NCI-H2227 (cell line): Measurements from ENCODE around the gene MFSD6.
A peak's percentile ranks its signal among the peaks of the same experiment; 100 is the strongest.
"Not testable (repeated sequence)": the region's sequence is repeated elsewhere in the genome, so short reads cannot be mapped to it uniquely, and the experiment has no call there.

Experiments used
- DNase-seq: peaks from one replicate; lab custom pipeline; 2025; ENCODE audit not compliant: unreplicated experiment; lab: John Stamatoyannopoulos, UW

The MFSD6 gene

DNA sequence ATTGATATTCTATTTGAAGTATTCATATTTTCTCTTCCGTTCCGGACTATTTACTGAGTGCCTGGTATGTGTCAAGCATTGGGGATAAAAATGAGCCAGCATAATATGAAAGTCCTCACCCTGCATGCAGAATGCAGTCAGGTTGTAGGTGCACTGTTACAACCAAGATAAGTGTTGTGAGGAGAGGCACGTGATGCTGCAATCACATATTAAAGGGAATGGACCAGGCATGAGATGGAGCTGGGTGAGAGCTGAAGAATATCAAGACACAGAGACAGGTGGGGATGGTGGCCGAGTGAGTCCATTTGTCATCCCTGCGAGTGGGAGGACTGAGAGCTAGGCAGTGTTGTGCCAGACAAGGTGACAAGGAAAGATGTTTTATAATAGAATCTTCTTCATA, 52.3 kb downstream of the MFSD6 start:
- no peak for DNase-seq

DNA sequence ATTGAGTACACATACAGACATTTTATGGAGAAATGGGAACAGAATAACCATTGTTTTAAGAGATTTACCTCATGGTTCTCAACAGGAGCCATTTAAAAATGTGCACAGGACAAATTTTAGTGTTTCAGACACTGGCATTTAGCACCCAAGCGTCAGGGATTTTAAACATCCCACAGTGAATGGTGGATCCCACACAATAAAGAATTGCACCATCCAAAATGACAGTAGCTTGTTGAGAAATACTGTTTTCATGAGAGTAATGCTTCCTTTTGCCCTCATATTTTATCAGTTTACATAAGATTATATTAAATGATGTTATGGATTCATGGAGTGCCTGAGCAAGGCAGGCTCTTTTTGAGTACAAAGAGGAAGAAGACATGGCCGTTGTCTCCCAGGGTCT, 54.0 kb downstream of the MFSD6 start:
- DNase-seq: no peak

DNA sequence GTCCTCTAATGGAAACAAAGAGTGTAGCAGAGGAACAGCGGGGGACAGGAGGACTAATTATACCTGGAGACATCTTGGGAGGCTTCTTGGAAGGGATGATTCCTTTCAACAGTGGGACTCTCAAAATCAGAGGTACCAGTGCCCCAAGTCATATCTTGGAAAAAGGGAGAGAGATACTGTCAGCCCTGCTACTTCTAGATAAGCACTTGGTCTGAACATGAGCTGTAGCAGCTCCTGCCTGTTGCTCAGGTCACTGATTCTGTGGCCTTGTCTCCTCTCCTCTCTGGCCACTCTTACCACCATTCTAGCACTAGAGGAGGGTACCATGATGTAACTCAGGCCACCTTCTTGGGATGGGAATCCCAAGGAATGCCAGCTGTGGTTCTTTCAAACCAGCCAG, 54.5 kb downstream of the MFSD6 start:
- DNase-seq: no peak

DNA sequence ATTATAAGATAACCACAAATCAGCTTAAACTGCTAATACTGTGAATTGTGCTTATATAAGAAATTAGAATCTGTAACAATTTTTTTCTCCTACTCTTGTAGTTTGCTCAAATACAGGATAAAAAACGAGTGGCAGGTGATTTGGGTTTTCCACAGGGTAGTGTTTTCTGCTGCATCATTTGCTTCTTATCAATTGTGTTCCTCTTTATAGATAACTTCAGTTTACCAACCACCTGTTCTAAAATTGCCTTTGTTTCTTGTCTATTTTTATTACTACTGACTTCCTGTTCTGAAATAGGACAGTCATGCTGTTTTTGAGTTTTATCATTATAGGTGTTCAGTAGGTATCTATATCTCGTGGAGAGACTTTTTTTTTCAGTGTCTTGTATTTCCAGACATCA, 56.9 kb downstream of the MFSD6 start:
- DNase-seq: no peak

DNA sequence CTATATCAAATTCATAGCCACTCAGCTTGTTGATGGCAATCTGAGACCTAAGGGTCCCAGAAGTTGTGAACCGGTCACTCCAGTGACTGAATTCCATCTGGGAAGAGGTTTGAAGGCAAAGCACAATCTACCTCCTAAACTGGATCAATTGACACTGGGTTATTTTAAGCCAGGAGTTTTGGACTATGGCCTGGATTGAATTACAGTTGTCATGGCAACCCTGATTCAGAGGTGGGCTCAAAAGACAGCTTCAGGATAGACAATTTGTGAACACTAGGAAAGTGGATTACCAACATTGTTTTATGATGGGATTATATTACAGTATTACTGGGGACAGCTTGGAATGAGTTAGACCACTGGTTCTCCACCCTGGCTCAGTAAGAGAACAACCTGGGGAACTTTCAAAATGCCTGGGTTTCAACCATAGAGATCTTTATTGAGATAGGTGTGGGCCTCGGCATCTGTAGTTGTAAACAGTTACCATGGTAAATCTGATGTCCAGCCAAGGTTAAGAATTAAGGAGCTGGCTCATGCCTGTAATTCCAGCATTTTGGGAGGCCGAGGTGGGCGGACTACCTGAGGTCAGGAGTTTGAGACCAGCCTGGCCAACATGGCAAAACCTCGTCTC, 58.8 kb downstream of the MFSD6 start:
- peak; percentile 62 for DNase-seq

DNA sequence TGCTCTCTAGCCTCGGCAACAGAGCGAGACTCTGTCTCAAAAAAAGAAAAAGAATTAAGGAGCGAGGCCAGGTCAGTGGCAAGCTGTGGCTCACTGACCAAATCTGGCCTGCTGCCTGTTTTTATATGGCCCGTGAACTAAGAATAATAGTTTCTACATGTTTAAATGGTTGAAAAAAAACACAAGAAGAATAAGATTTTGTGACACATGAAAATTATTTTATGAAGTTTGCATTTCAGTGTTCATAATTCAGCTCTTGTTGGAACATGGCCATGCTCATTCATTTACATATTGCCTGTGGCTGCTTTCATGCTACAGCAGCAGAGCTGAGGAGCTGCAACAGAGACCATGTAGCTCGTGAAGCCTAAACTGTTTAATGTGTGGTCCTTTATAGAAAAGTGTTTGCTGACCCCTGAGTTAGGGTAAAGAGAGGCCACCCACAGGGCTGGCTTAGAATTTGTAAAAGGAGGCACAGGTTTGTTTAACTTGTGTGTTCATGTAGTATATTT, 59.5 kb downstream of the MFSD6 start:
- DNase-seq: peak; percentile 20

DNA sequence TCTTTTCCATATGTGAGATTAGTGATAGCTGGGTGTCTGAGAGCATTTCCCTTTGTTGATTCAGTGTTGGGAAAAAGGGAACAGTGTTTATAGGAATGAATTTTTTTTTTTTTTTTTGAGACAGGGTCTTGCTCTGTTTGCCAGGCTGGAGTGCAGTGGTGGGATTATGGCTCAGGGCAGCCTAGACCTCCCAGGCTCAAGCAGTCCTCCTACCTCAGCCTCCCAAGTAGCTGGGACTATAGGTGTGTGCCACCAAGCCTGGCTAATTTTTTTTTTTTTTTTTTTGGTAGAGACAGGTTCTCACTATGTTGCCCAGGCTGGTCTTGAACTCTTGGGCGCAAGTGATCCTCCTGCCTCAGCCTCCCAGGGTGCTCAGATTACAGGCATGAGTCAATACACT, 60.2 kb downstream of the MFSD6 start:
- not testable (repeated sequence) for DNase-seq

DNA sequence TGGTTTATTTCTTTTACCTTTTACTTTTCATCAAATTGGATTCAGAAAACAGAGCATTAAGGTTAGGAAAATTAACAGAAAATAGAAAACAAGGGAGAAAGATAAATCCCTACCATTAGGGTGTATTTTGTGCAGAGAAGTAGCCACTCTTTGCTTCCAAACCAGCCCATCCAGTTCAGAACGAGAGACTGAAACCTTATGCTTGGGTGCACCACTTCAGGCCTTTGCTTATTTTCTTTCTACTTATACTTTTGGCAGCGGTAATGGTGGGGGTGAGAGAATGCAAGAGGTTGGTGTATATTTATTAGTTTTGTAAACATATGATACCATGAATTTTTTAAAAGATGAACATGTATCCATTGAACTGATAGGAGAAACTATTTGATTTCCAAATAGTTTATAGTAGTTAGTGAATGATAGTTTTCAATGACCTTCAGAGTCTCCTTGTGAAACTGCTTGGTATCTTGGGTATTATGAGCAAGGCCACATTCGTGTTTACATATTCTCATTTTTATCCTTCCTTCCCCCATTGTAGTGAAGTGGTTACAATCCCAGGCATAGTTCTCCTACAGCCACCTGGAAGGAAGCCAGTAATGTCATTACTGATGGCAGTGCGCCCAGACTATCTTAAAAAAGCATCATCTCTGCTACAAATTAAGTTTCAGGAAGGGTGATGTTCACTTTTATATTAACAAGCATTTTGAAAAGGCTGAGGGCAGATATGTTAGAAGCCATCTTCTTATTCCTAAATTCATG, 60.8 kb downstream of the MFSD6 start:
- peak; percentile 92 for DNase-seq

DNA sequence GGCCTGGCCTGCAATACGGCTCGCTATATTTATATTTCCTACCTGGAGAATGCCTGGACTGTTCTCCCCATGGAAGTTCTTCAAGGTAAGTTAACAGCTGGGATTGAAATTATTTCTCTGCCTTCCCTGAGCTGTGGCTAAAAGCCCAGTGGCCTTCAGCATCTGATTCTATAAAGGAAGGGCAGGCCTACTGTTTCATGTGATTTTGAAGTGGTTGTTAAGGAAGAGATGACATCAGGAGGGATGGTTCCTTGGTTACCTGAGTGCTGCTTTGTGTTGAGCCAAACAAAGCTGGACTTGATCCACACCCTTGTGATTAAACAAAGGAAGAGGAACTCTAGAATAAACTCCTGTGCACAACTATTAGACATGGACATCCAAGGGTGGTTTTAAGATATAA, 61.6 kb downstream of the MFSD6 start:
- peak; percentile 91 for DNase-seq

DNA sequence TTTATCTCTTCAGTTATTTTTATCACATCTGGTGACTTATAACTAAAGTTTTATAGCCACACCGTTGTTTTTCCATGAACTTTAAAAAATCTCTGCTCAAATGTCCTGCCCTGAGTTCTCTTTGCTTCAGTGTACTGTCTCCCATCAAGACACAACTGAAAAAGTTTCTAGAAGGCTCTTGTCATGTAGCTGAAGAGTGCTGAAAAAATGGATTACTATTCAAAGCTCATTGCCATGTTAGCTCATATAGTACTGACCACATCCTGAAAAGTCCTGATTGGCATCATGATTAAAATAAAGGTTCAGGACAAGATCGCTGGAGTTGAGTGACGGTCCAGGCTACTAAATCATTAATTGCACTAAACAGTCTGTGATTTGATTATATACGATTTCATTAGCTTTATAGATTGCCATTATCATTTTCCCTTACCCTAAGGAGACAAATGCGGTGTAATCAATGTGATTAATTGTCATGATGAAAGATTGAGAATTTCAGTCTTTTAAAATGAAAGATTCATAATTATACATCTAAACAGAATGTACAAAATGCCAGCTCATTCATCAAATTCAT, 62.2 kb downstream of the MFSD6 start:
- DNase-seq: no peak

DNA sequence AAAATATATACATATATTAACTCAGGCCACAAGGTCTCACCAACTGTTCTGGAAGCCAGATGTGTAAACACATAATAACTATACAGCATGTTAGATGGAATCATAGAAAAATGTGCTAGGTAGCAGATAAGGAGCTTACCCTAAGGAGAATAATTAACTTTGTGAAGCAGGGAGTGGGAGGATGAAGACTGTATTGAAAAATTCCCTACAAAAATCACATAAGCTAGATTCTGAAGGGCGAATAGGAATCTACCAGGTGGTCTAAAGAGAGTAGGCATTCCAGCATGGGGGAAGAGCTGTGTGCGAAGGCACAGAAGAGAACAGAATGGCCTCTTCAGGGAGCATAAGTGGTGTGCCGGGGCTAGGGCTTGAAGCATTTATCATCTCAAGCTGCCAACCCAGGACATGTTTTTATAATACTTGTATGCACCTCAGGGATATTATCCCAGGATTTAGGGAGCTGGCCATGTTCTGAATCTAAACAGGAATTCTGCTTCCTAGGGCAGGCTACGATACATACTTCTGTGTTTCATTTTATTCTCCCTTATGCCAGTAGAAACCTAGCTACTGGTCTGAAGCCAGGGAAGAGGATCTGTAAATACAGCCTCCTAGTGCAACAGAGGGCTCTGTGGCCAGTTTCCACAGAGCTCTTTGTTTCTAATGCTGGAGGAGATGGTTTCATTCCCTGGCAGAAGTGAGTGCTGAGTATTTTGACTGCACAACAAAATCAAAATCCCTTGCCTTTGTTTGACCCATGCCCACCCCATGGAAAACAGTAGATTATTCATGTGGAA, 69.7 kb downstream of the MFSD6 start:
- DNase-seq: peak; percentile 54

DNA sequence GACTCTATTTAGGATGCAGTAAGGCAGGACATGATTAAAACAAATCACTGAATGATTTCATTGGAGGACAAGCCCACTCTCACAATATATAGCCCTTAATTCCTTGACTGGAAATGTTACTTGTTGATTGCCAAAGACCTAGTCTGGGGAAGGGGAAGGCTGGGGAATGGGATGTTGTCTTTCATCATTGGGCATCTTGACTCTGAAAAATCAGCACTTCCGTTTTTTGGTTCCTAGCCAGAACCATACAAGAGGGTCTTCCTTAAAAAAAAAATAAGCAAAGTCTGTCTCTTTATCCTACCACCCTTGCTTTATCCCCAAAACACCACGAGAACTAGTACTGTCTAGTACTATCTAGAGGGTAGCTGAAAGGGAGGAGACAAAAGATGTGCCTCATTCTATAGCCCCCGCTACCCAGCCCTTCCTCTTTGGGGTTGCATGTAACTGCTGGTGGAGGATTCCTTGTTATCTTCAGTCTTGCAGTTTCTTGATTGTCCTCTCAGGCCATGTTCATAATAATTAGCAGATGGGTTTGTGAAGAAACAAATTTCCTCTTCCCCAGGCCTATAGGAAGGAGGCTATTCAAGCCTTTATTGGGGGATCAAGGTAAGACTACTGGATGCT, 70.5 kb downstream of the MFSD6 start:
- DNase-seq: no peak

DNA sequence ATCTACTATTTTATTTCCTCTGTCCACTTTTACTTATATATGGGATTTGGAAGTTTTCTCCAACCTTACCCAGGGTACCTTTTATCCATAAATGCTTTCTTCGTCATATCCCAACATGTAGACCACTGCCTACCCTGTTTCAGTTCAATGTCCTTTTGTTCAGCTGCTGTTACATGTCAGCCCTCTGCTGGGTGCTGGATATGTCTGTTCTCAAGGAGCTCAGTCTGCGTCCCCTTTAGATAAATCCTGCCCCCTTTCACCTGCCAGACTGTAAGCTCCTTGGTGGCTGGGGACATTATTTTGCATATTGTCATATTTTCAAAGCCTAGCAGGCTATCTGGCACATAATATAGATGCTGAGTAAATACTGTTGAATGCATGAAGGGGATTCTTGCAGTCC, 73.2 kb downstream of the MFSD6 start:
- no peak for DNase-seq

DNA sequence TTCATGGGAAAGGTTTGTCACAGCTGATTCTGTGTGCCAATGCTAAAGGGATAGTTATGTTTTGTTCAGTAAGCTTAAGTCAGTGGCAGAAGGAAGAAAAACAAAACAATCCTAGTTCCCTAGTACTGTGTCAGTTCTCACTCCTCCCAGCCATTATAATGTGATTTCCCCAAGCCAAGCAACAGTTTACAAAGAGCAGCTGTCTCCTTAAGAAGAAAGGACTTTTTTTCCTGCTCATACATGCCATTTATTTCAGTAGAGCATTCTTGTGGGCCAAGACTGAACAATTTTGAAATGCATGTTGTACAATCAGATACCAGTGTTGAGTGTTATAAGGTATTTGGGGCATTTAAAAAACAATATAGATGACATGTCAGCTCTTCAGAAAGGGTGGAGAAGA, 74.3 kb downstream of the MFSD6 start:
- DNase-seq: no peak

DNA sequence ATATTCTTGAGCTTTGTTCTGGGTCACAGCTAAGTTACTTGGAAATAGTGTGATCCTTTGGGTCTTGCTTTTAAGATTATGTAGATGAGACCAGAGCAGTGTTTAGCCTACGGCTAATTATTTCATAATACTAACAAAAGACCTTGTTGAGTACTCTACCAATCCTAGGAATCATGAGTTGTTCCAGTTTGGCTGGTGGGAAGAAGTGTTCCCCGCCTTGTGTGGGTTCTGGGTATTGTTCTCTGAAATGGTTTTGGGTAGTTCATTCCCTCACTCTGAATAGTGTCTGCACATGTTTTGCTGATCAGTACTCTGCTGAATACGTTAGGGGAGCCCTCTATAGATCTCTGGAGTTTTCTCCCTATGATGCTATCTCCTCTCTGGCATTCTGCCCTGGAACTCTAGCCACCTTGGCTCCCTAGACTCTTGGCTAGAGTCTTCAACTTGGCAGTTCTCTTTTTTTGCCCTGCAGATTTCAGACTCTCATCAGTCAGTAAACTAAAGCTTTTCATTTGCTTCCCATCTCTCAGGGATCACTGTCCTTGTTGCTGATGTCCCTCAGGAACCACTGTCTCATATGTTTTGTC, 78.0 kb downstream of the MFSD6 start:
- no peak for DNase-seq

DNA sequence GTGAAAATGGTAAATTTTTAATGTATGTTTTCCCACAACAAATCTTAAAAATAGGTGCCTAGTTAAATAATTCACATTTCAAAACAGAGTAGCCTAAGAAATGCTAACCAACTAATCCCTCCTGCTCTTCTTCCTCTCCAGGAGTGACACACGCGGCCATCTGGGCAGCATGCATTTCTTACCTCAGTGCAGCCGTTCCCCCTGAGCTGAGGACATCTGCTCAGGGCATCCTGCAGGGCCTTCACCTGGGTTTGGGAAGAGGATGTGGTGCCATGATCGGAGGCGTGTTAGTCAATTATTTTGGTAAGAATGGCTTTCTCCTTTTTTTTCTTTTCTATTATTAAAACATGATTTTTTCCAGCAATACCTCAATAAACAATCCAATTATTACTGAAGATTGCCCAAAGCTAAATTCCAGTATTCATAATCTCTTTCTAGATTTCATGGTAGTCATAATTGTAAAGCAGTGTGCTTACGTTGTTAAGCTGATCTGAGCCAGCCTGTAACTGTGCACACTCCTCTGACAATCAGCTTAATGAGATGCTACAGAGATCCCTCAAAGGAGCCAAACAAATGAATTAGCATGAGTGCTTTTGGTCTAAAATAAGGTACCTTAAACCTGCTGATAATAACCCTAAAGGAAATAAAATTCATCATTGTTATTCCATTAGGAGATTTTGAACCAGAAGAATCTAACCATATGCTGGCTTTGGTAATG, 80.5 kb downstream of the MFSD6 start:
- no peak for DNase-seq

DNA sequence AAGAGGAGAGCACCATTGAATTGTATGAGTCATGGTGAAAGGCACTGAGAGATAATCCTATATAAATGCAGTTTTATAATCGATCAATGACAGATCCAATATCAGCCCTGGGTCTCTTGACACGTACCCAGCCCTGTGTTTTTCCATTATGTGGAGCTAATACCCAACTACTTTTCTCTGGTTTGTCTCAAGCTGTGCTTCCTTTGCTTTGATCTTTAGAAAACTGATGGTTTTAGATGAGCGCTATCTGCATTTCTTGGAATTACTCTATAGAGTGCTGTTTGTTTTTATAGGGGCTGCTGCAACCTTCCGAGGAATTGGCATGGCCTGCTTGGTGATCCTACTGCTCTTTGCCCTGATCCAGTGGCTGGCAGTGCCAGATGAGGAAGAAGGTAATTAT, 81.3 kb downstream of the MFSD6 start:
- no peak for DNase-seq

DNA sequence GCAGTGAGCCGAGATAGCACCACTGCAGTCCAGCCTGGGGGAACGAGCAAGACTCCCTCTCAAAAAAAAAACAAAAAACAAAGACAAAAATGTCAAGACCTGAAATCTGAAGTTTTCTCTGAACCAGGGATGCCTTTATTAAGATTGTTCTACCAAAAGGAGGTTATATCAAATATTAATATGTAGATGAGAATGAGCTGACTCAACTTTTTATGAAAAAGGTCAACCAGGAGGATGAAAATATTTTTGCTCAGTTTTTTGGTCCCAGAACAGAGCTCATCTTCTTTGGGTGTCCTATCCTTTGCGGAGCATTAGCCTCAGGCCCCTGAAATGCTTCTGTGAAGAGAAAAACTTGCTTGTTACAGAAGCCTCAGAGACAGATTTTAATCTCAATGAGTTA, 82.3 kb downstream of the MFSD6 start:
- DNase-seq: no peak

DNA sequence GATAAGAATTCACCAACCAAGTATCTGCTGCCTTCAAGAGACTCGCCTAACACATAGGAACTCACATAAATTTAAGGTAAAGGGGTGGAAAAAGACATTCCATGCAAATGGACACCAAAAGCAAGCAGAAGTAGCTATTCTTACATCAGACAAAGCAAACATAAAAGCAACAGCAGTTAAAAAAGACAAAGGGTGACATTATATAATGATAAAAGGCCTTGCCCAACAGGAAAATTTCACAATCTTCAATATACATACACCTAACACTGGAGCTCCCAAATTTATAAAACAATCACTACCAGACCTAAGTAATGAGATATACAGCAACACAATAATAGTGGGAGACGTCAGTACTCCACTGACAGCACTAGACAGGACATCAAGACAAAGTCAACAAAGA, 84.9 kb downstream of the MFSD6 start:
- DNase-seq: no peak

DNA sequence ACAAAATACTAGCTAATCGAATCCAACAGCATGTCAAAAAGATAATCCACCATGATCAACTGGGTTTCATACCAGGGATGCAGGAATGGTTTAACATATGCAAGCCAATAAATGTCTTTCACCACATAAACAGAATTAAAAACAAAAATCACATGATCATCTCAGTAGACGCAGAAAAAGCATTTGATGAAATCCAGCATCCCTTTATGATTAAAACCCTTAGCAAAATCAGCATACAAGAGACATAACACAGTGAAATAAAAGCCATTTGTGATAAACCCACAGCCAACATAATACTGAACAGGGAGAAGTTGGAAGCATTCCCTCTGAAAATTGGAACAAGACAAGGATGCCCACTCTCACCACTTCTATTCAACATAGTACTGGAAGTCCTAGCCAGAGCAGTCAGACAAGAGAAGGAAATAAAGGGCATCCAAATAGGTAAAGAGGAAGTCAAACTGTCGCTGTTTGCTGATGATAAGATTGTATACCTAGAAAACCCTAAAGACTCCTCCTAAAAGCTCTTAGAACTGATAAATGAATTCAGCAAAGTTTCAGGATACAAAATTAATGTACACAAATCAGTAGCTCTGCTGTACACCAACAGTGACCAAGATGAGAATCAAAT, 86.6 kb downstream of the MFSD6 start:
- not testable (repeated sequence) for DNase-seq
